Colonic mucosa (tissue), 4 donors: ENCODE data around the gene ID3. TPM values are rescaled to one million over a fixed set of nuclear protein-coding genes. Genes with fewer than 3 reads are reported as not detected.
A peak's percentile ranks its signal among the peaks of the same experiment; 100 is the strongest.

Experiments
- DNase-seq: peaks from one replicate; pipeline ENCODE4 v3.0.0-alpha.2; 2020
- H3K27ac ChIP-seq: fragments of 200-600 bp; one replicate; pipeline ENCODE4 v1.8.0; 2021
- H3K27me3 ChIP-seq: fragments of 200-600 bp; one replicate; pipeline ENCODE4 v1.8.0; 2021
- H3K36me3 ChIP-seq: fragments of 200-600 bp; one replicate; pipeline ENCODE4 v1.8.0; 2021
- H3K4me1 ChIP-seq: fragments of 200-600 bp; one replicate; pipeline ENCODE4 v1.8.0; 2021; ENCODE audit warnings: mild to moderate bottlenecking
- H3K4me3 ChIP-seq: fragments of 200-600 bp; one replicate; pipeline ENCODE4 v1.8.0; 2021
- H3K9ac ChIP-seq, 2 donors: one replicate each; pipeline ENCODE4 v1.7.0; 2013; ENCODE audit warnings: control low read depth in 2 of 2, low read depth in 2 of 2, low read length in 2 of 2
- H3K9me3 ChIP-seq: fragments of 200-600 bp; one replicate; pipeline ENCODE4 v1.8.0; 2021
- CTCF ChIP-seq: fragments of 200-600 bp; IDR thresholded peaks from one replicate; pipeline ENCODE4 v1.8.0; 2022; ENCODE audit warnings: antibody characterized with exemption, mild to moderate bottlenecking
- intact Hi-C: fragments of 100-400 bp; cut with DNase I; formaldehyde crosslinking; loops from one replicate; pipeline ENCODE4 v1.14.1; 2022
- total RNA-seq, 2 donors: library from RNA; stranded (reverse); fragmentation: NEBNext Ultra II Directional in 1 of 2; extraction: Animal tissue kit (Norgen Biotek cat#: 25700) in 1 of 2; gene quantifications; one replicate each; pipeline ENCODE4 v1.2.1, GENCODE V29; 2021
- donor health status: healthy.
- donor health status: DM: no; HTN: no; CAD: no.
- donor health status: DM: no; HTN: no; CAD: no.

ID3 gene
- total RNA-seq, 2 donors from 2014 or later = 106 to 221 TPM

- peak overlapping the region; percentile 58 for H3K4me3 ChIP-seq
- H3K27ac ChIP-seq = peak overlapping the region; percentile 91
- H3K36me3 ChIP-seq = no peaks in the 10 kb centered on the region
- intact Hi-C loops = no loop called here
- no peaks in the 10 kb centered on the region for H3K27me3 ChIP-seq
- peaks cover 16% of the 10 kb centered on the region for H3K4me1 ChIP-seq
- TF ChIP-seq CTCF = no peak
- H3K9me3 ChIP-seq = no peaks in the 10 kb centered on the region
- DNase-seq = peak; percentile 41
- peak overlapping the region; percentile 66 to 100 for H3K9ac ChIP-seq
Observed at GRCh38 chr1:23555270-23555985, 3.9 kb downstream of the ID3 start.

GRCh38 chr1:23554481-23555269, 4.6 kb downstream of the ID3 start:
- Histone ChIP-seq H3K4me3 (peak overlapping the region; percentile 58), H3K27me3 (no peaks in the 10 kb centered on the region), H3K4me1 (peaks cover 12% of the 10 kb centered on the region), H3K9me3 (no peaks in the 10 kb centered on the region), H3K36me3 (no peaks in the 10 kb centered on the region), H3K9ac (peak overlapping the region; percentile 93 to 100), H3K27ac (peak overlapping the region; percentile 92)
- intact Hi-C loops = no loop called here
- no peak for TF ChIP-seq CTCF
- DNase-seq = peak; percentile 90

GRCh38 chr1:23554127-23554480, 5.2 kb downstream of the ID3 start:
- TF ChIP-seq CTCF = no peak
- H3K9me3 ChIP-seq = no peaks in the 10 kb centered on the region
- peak overlapping the region; percentile 92 for H3K27ac ChIP-seq
- H3K4me3 ChIP-seq = peak overlapping the region; percentile 58
- no peak for DNase-seq
- no peaks in the 10 kb centered on the region for H3K36me3 ChIP-seq
- intact Hi-C loops = no loop called here
- peak overlapping the region; percentile 92 to 93 for H3K9ac ChIP-seq
- H3K4me1 ChIP-seq = peaks cover 12% of the 10 kb centered on the region
- H3K27me3 ChIP-seq = no peaks in the 10 kb centered on the region

GRCh38 chr1:23553231-23554126, 5.8 kb downstream of the ID3 start:
- Histone ChIP-seq H3K4me1 (peaks cover 17% of the 10 kb centered on the region), H3K9me3 (no peaks in the 10 kb centered on the region), H3K4me3 (no peak overlapping the region), H3K27ac (peak overlapping the region; percentile 92), H3K36me3 (no peaks in the 10 kb centered on the region), H3K9ac (peak overlapping the region; percentile 92 to 93), H3K27me3 (no peaks in the 10 kb centered on the region)
- DNase-seq = peak; percentile 38
- TF ChIP-seq CTCF = no peak
- intact Hi-C loops = no loop called here

- H3K9me3 ChIP-seq = no peaks in the 10 kb centered on the region
- no peak overlapping the region for H3K9ac ChIP-seq
- peaks cover 17% of the 10 kb centered on the region for H3K4me1 ChIP-seq
- intact Hi-C loops = no loop called here
- no peak for DNase-seq
- H3K27me3 ChIP-seq = no peaks in the 10 kb centered on the region
- no peaks in the 10 kb centered on the region for H3K36me3 ChIP-seq
- no peak overlapping the region for H3K4me3 ChIP-seq
- no peak overlapping the region for H3K27ac ChIP-seq
- no peak for TF ChIP-seq CTCF
Observed at GRCh38 chr1:23551849-23552248, 7.5 kb downstream of the ID3 start.
